Head of caudate nucleus (tissue), 42 donors: ENCODE measurements around the gene C1QTNF5.
"Not testable (repeated sequence)": the region's sequence is repeated elsewhere in the genome, so short reads cannot be mapped to it uniquely, and the experiment has no call there.

Experiments
- DNase-seq, 42 donors: peaks; one replicate each; pipeline versions ENCODE4 v3.0.0 to v3.0.0-alpha.2; 2020 to 2021; ENCODE audit warnings: mixed read lengths in 7 of 42
- intact Hi-C: fragments of 100-400 bp; cut with DNase I; formaldehyde crosslinking; loops from one replicate; pipeline ENCODE4 v1.15.0; 2022

The C1QTNF5 gene

GRCh38 chr11:119340335-119341221, at the start of gene C1QTNF5:
Gene C1QTNF5 (minus strand): TSS chr11:119340883. CDS start chr11:119340397, 486 bp downstream.
- intact Hi-C loops = no loop called here
- peak in 35 of 42 donors; percentile 58 to 88 (median 75) for DNase-seq

GRCh38 chr11:119389611-119390254, 49.0 kb upstream of the C1QTNF5 start:
- intact Hi-C loops = no loop called here
- DNase-seq = no peak

GRCh38 chr11:119388103-119388502, 47.4 kb upstream of the C1QTNF5 start:
- DNase-seq = no peak
- intact Hi-C loops = no loop called here

GRCh38 chr11:119384332-119384731, 43.6 kb upstream of the C1QTNF5 start:
- intact Hi-C loops = loop anchor here (5.0 kb wide), 1 partner anchor 93 kb away; no protein-coding TSS in a partner anchor
- DNase-seq = no peak

- intact Hi-C loops = loop anchor here (5.0 kb wide), 1 partner anchor 95 kb away; no protein-coding TSS in a partner anchor
These were observed 41.8 kb upstream of the C1QTNF5 start for GRCh38 chr11:119382513-119382912.

GRCh38 chr11:119382101-119382500, 41.4 kb upstream of the C1QTNF5 start:
- no peak for DNase-seq
- intact Hi-C loops = loop anchor here (5.0 kb wide), 1 partner anchor 95 kb away; no protein-coding TSS in a partner anchor

More at GRCh38 chr11:119382513-119382912, 41.8 kb upstream of the C1QTNF5 start:
- not testable (repeated sequence) for DNase-seq

GRCh38 chr11:119381181-119381988, 40.7 kb upstream of the C1QTNF5 start, which contains the start of gene USP2:
Gene USP2 (minus strand): TSS chr11:119381690. CDS start chr11:119373480, 8,210 bp downstream.
- peak; percentile 98 to 100 (median 99) for DNase-seq
- intact Hi-C loops = loop anchor here (5.0 kb wide), 1 partner anchor 96 kb away; no protein-coding TSS in a partner anchor

GRCh38 chr11:119380827-119381180, 40.1 kb upstream of the C1QTNF5 start:
- intact Hi-C loops = loop anchor here (5.0 kb wide), 1 partner anchor 96 kb away; no protein-coding TSS in a partner anchor
- peak in 7 of 42 donors; percentile 20 to 50 (median 40) for DNase-seq

- DNase-seq = peak in 3 of 42 donors; percentile 6 to 25 (median 21)
- intact Hi-C loops = loop anchor here (5.0 kb wide), 1 partner anchor 97 kb away; no protein-coding TSS in a partner anchor
These were observed 39.6 kb upstream of the C1QTNF5 start for GRCh38 chr11:119380160-119380826.

GRCh38 chr11:119378851-119379465, 38.3 kb upstream of the C1QTNF5 start:
- peak in 1 of 42 donors; percentile 6 for DNase-seq
- intact Hi-C loops = no loop called here

- intact Hi-C loops = no loop called here
- DNase-seq = peak in 1 of 42 donors; percentile 10
These were observed 37.4 kb upstream of the C1QTNF5 start for GRCh38 chr11:119377961-119378667.

GRCh38 chr11:119377112-119377901, 36.6 kb upstream of the C1QTNF5 start:
- intact Hi-C loops = no loop called here
- peak in 3 of 42 donors; percentile 15 to 32 (median 25) for DNase-seq

- DNase-seq = peak; percentile 84 to 98 (median 94)
These were observed 35.6 kb upstream of the C1QTNF5 start for GRCh38 chr11:119376197-119376847.

GRCh38 chr11:119375337-119376196, 34.9 kb upstream of the C1QTNF5 start:
- intact Hi-C loops = no loop called here
- DNase-seq = peak; percentile 72 to 96 (median 86)

More at GRCh38 chr11:119376197-119376847, 35.6 kb upstream of the C1QTNF5 start:
- intact Hi-C loops = no loop called here
